Liver (tissue), 3 donors: ENCODE results near the gene SLC9A8.

Source experiments
- CTCF ChIP-seq: fragments of 150-350 bp; IDR thresholded peaks from 2 replicates; pipeline ENCODE4 v1.5.1; 2017; ENCODE audit warnings: improper control_type of control experiment, low read depth, low read length; ENCODE audit not compliant: missing input control
- NR2F2 ChIP-seq: IDR thresholded peaks from 2 replicates; pipeline ENCODE4 v1.6.1; 2016; ENCODE audit warnings: antibody characterized with exemption
- RAD21 ChIP-seq, 2 donors: IDR thresholded peaks; 2 replicates each; pipeline ENCODE4 v1.6.1; 2016; ENCODE audit warnings: antibody characterized with exemption in 2 of 2, mild to moderate bottlenecking in 2 of 2
- REST ChIP-seq: IDR thresholded peaks from 2 replicates; pipeline ENCODE4 v1.6.1; 2016; ENCODE audit warnings: antibody characterized with exemption, mild to moderate bottlenecking
- YY1 ChIP-seq: IDR thresholded peaks from 2 replicates; pipeline ENCODE4 v1.6.1; 2016; ENCODE audit warnings: antibody characterized with exemption, mild to moderate bottlenecking
- donor health status: healthy.
- donor health status: healthy.

- TF ChIP-seq CTCF (no peak), REST (no peak), RAD21 (IDR thresholded peaks at IDR 0.05) (no peak), YY1 (no peak), NR2F2 (no peak)
These were observed 45.6 kb upstream of the SLC9A8 start for GRCh38 chr20:49766979-49767521.
